Endothelial cell of umbilical vein (primary cell): ENCODE data around the gene SLC50A1. TPM values are rescaled to one million over a fixed set of nuclear protein-coding genes. Genes with fewer than 3 reads are reported as not detected.

ENCODE experiments used
- BruUV-seq: library from RNA; stranded (reverse); fragments of 400-500 nt; replicated peaks from 2 replicates; lab custom pipeline; 2021; lab: Mats Ljungman, UMichigan
- CTCF ChIA-PET: fragments of 300-600, 350-600 bp; sonication (Branson Sonifier 250); formaldehyde crosslinking; loops from one replicate; lab custom pipeline; 2021; ENCODE audit warnings: antibody characterized with exemption, inconsistent platforms; lab: Charles Lee
- POLR2A ChIA-PET: fragments of 300-600, 350-600 bp; sonication (Branson Sonifier 250); formaldehyde crosslinking; loops from one replicate; lab custom pipeline; 2021; ENCODE audit warnings: antibody characterized with exemption, inconsistent platforms; lab: Charles Lee
- DNase-seq: peaks from one replicate; pipeline ENCODE4 v3.0.0-alpha.2; 2011; ENCODE audit warnings: low read depth, low spot score
- FAIRE-seq: peaks from 2 replicates; lab custom pipeline; 2011; peaks lifted over from hg19 to GRCh38; lab: Jason Lieb, UNC
- H2AFZ ChIP-seq: 2 replicates; pipeline ENCODE4 v1.6.0; 2012; ENCODE audit warnings: low read depth, low read length, control low read depth, inconsistent platforms
- H3K27ac ChIP-seq: 2 replicates; pipeline ENCODE4 v1.5.1; 2011; ENCODE audit warnings: low read depth, mild to moderate bottlenecking, control low read depth, low read length, moderate library complexity; ENCODE audit not compliant: insufficient read depth
- H3K27me3 ChIP-seq, 2 experiments: 2 replicates each; pipeline versions ENCODE4 v1.6.0 to v1.6.1; 2011; ENCODE audit warnings: low read length in 2 of 2, mixed read lengths in 1 of 2; ENCODE audit not compliant: control insufficient read depth in 2 of 2, insufficient read depth in 2 of 2
- H3K36me3 ChIP-seq, 2 experiments: 2 replicates in 1 of 2; 3 replicates in 1 of 2; pipeline ENCODE4 v1.5.1; 2011; ENCODE audit warnings: low read length in 2 of 2, mild to moderate bottlenecking in 1 of 2, moderate library complexity in 1 of 2; ENCODE audit not compliant: control insufficient read depth in 2 of 2, insufficient read depth in 2 of 2; ENCODE audit errors: extremely low read depth in 1 of 2
- H3K4me1 ChIP-seq: 3 replicates; pipeline ENCODE4 v1.5.1; 2011; ENCODE audit warnings: mild to moderate bottlenecking, low read length; ENCODE audit not compliant: control insufficient read depth, insufficient read depth; ENCODE audit errors: extremely low read depth
- H3K4me2 ChIP-seq: 2 replicates; pipeline ENCODE4 v1.6.1; 2011; ENCODE audit warnings: low read length, control low read depth, mixed read lengths; ENCODE audit not compliant: insufficient read depth
- H3K4me3 ChIP-seq, 3 experiments: fragments of 200-600 bp in 1 of 3; sonication (generic), shearing (Covaris generic) in 1 of 3; replicated peaks in 1 of 3; 2 replicates each; pipeline ENCODE4 v1.5.1; 2011 to 2016; ENCODE audit warnings: control low read depth in 3 of 3, low read length in 3 of 3, mild to moderate bottlenecking in 2 of 3, inconsistent platforms in 1 of 3, low read depth in 1 of 3, moderate library complexity in 1 of 3; ENCODE audit not compliant: insufficient read depth in 1 of 3
- H3K79me2 ChIP-seq: 2 replicates; pipeline ENCODE4 v1.6.0; 2012; ENCODE audit warnings: low read length, inconsistent platforms; ENCODE audit not compliant: control insufficient read depth, insufficient read depth
- H3K9ac ChIP-seq: replicated peaks from 2 replicates; pipeline ENCODE3; 2011; ENCODE audit warnings: low read length, control low read depth; ENCODE audit not compliant: insufficient read depth; ENCODE audit errors: extremely low read depth
- H3K9me1 ChIP-seq: replicated peaks from 3 replicates; pipeline ENCODE4 v1.6.0; 2011; ENCODE audit warnings: mild to moderate bottlenecking, low read length; ENCODE audit not compliant: control insufficient read depth, insufficient read depth; ENCODE audit errors: extremely low read depth
- H3K9me3 ChIP-seq: replicated peaks from 2 replicates; pipeline ENCODE4 v1.5.1; 2012; ENCODE audit warnings: low read length, inconsistent platforms; ENCODE audit not compliant: control insufficient read depth, insufficient read depth
- H4K20me1 ChIP-seq: replicated peaks from 2 replicates; pipeline ENCODE3; 2011; ENCODE audit warnings: mild to moderate bottlenecking, low read length; ENCODE audit not compliant: control insufficient read depth, insufficient read depth; ENCODE audit errors: extremely low read depth
- EZH2 ChIP-seq: IDR thresholded peaks from 2 replicates; pipeline ENCODE4 v1.6.1; 2012; ENCODE audit warnings: borderline replicate concordance, low read depth, mild to moderate bottlenecking, moderate library complexity, low read length, inconsistent platforms; ENCODE audit not compliant: severe bottlenecking
- GATA2 ChIP-seq: IDR thresholded peaks from 2 replicates; pipeline ENCODE4 v1.7.0; 2011; ENCODE audit warnings: low read depth, mild to moderate bottlenecking, moderate library complexity, mixed read lengths, low read length; ENCODE audit not compliant: insufficient read length, insufficient read depth
- JUN ChIP-seq: IDR thresholded peaks from 2 replicates; pipeline ENCODE4 v1.6.1; 2011; ENCODE audit warnings: borderline replicate concordance, low read depth; ENCODE audit not compliant: insufficient read length, insufficient read depth
- MYC ChIP-seq: IDR thresholded peaks from one replicate; pipeline ENCODE4 v1.6.1; 2011; ENCODE audit warnings: mild to moderate bottlenecking, low read depth, low read length
- POLR2AphosphoS5 ChIP-seq: IDR thresholded peaks from 2 replicates; pipeline ENCODE4 v1.6.1; 2012; ENCODE audit warnings: low read depth, mild to moderate bottlenecking, control low read depth, low read length, moderate library complexity; ENCODE audit not compliant: insufficient read depth
- dilution Hi-C: fragments of 300-500 bp; cut with MboI; formaldehyde crosslinking; loops from one replicate; pipeline ENCODE4 v1.15.0; 2019; ENCODE audit warnings: low sequenced_read_pairs; ENCODE audit not compliant: extremely low pct_ligation_motif_present
- intact Hi-C: fragments of 100-400 bp; cut with micrococcal nuclease; formaldehyde crosslinking; loops from one replicate; pipeline ENCODE4 v1.10.0; 2022
- polyA plus RNA-seq, 4 experiments: library from polyadenylated mRNA; depleted of rRNA in 3 of 4; stranded (reverse) in 3 of 4; unstranded in 1 of 4; fragments of >200 nt; gene quantifications; 2 replicates each; pipeline versions ENCODE4 v1.2.1 to v1.2.3, GENCODE V29; 2011 to 2012; ENCODE audit warnings: missing spikeins in 1 of 4
- total RNA-seq: library from RNA; stranded (reverse); gene quantifications from 2 replicates; pipeline ENCODE4 v1.2.3, GENCODE V29; 2021
- TF ChIP-seq, protein P1 (sequence below): IDR thresholded peaks from 2 replicates; pipeline ENCODE4 v1.6.1; 2011; ENCODE audit not compliant: insufficient read depth, insufficient read length

SLC50A1 gene
- total and polyA plus RNA-seq, 2 donors (not counting 3 experiments of a cell fraction or from before 2014, with no cell fraction given), result 29.5 to 66.1 TPM

DNA sequence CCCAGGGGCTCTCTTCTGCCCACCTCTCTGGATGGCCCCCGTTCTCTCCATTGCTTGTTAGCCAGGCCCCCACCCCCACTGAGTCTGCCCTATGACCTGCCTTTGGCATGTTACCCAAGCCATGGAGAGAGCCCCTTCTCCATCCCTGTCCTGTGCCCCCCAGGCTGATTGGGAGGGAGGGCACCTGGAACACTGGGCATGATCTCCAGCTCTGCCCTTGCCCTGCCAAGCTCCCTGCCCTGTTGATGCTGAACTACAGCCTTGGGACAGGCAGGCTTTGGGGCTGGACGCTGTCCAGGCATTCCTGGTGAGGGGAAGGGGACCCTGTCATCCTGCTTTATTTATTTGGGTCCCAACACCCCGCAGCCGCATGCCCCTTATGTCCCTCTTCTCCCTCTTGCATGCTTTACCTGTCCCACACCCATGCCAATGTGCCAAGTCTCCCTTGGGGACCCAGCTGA, 48.7 kb downstream of the SLC50A1 start:
- Histone ChIP-seq H3K9me3 (no peaks in the 10 kb centered on the region), H3K9me1 (no peaks in the 10 kb centered on the region), H4K20me1 (no peaks in the 10 kb centered on the region), H3K27ac (no peak overlapping the region), H3K4me2 (no peak overlapping the region), H3K9ac (no peak overlapping the region), H3K36me3 (peaks cover 0 to 8% of the 10 kb centered on the region in 2 experiments), H3K79me2 (no peaks in the 10 kb centered on the region), H3K27me3 (no peaks in the 10 kb centered on the region), H3K4me1 (no peaks in the 10 kb centered on the region), H3K4me3 (no peak overlapping the region), H2AFZ (no peak overlapping the region)
- FAIRE-seq (no peak), DNase-seq (no peak)
- CTCF ChIA-PET, result interaction anchor here (0.8 to 3.3 kb wide), 3 partner anchors 9 to 11 kb away, joined by 3 to 35 read pairs (median 5); partner anchors contain the start of gene KRTCAP2
- POLR2A ChIA-PET, result no interaction called here
- dilution Hi-C loops, result no loop called here
- intact Hi-C loops, result no loop called here
- BruUV-seq, result no TSS peak
- TF ChIP-seq JUN (no peak), EZH2 (no peak), POLR2AphosphoS5 (no peak), MYC (no peak), GATA2 (no peak)
- TF ChIP-seq, protein P1, sequence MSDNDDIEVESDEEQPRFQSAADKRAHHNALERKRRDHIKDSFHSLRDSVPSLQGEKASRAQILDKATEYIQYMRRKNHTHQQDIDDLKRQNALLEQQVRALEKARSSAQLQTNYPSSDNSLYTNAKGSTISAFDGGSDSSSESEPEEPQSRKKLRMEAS, result no peak
